Nephron progenitor cell (in vitro differentiated cells): ENCODE results near the gene NFIA.

Source experiments
- DNase-seq: peaks from one replicate; pipeline ENCODE4 v3.0.0; 2021
- H3K27ac Mint-ChIP-seq: 2 replicates; pipeline ENCODE4 v1.8.0; 2021; ENCODE audit warnings: mild to moderate bottlenecking, moderate library complexity, mixed read lengths
- H3K27me3 Mint-ChIP-seq: 2 replicates; pipeline ENCODE4 v1.8.0; 2021; ENCODE audit warnings: mild to moderate bottlenecking, low read depth, mixed read lengths; ENCODE audit not compliant: poor library complexity
- H3K36me3 Mint-ChIP-seq: 2 replicates; pipeline ENCODE4 v1.8.0; 2021; ENCODE audit warnings: low read depth, mixed read lengths
- H3K4me1 Mint-ChIP-seq: 2 replicates; pipeline ENCODE4 v1.8.0; 2021; ENCODE audit warnings: mixed read lengths
- H3K4me3 Mint-ChIP-seq: 2 replicates; pipeline ENCODE4 v1.8.0; 2021; ENCODE audit warnings: mild to moderate bottlenecking, moderate library complexity, mixed read lengths
- H3K9me3 Mint-ChIP-seq: 2 replicates; pipeline ENCODE4 v1.8.0; 2021; ENCODE audit warnings: mild to moderate bottlenecking, moderate library complexity, mixed read lengths
- CTCF ChIP-seq: fragments of 200-600 bp; sonication (generic); IDR thresholded peaks from 2 replicates; pipeline ENCODE4 v1.5.0; 2021; ENCODE audit warnings: antibody characterized with exemption

NFIA gene

GRCh38 chr1:61338899-61339298 is 256.5 kb downstream of the NFIA start:
- no peak for DNase-seq
- Mint-ChIP-seq H3K4me3 (no peak overlapping the region), H3K36me3 (no peaks in the 10 kb centered on the region), H3K9me3 (no peaks in the 10 kb centered on the region), H3K27me3 (no peaks in the 10 kb centered on the region), H3K4me1 (peaks cover 41% of the 10 kb centered on the region), H3K27ac (no peak overlapping the region)
- TF ChIP-seq CTCF: no peak

GRCh38 chr1:61341426-61341825 is 259.1 kb downstream of the NFIA start:
- H3K4me1 Mint-ChIP-seq: peaks cover 40% of the 10 kb centered on the region
- DNase-seq: no peak
- H3K27me3 Mint-ChIP-seq: no peaks in the 10 kb centered on the region
- no peak overlapping the region for H3K27ac Mint-ChIP-seq
- no peak overlapping the region for H3K4me3 Mint-ChIP-seq
- peaks cover 14% of the 10 kb centered on the region for H3K9me3 Mint-ChIP-seq
- no peaks in the 10 kb centered on the region for H3K36me3 Mint-ChIP-seq
- no peak for TF ChIP-seq CTCF

DNA sequence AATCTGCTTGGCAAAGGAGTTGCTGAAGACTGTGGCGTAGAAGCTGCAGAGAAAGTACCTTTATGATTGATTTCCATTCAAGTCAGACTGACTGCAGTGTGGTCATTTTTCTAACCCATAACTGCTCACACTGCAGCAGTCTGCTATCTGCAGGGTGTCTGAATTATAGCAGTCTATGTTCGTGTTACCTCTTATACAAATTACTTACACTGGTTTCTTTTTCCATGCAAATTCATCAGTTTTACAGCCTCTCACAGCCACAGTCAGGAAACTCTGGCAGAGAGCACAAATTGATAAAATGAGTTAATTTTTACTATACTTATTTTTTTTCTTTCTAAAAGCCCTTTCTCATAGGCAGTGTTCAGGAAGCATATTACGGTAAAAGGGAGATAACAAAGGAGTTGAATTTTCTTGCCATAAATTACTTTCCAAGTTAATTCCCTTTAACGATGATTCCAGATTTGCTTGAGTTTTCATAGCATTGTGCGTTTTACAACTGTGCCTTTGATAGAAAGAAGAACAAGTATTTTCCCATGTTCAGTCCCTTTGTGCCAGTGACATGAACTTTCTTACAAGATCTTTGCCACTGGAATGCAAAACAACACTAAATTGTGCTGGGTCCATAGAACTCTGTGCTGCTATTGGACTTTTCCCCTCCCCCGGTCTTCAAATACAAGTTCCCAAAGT is 261.5 kb downstream of the NFIA start:
- no peaks in the 10 kb centered on the region for H3K27me3 Mint-ChIP-seq
- H3K27ac Mint-ChIP-seq: no peak overlapping the region
- H3K4me1 Mint-ChIP-seq: peaks cover 17% of the 10 kb centered on the region
- peaks cover 18% of the 10 kb centered on the region for H3K9me3 Mint-ChIP-seq
- TF ChIP-seq CTCF: no peak
- H3K36me3 Mint-ChIP-seq: no peaks in the 10 kb centered on the region
- no peak for DNase-seq
- H3K4me3 Mint-ChIP-seq: no peak overlapping the region

- peaks cover 18% of the 10 kb centered on the region for H3K9me3 Mint-ChIP-seq
- H3K4me1 Mint-ChIP-seq: peaks cover 17% of the 10 kb centered on the region
- H3K27me3 Mint-ChIP-seq: no peaks in the 10 kb centered on the region
- no peak overlapping the region for H3K27ac Mint-ChIP-seq
- no peaks in the 10 kb centered on the region for H3K36me3 Mint-ChIP-seq
- DNase-seq: no peak
- no peak overlapping the region for H3K4me3 Mint-ChIP-seq
- no peak for TF ChIP-seq CTCF
These were observed 262.3 kb downstream of the NFIA start for GRCh38 chr1:61344696-61345095.

DNA sequence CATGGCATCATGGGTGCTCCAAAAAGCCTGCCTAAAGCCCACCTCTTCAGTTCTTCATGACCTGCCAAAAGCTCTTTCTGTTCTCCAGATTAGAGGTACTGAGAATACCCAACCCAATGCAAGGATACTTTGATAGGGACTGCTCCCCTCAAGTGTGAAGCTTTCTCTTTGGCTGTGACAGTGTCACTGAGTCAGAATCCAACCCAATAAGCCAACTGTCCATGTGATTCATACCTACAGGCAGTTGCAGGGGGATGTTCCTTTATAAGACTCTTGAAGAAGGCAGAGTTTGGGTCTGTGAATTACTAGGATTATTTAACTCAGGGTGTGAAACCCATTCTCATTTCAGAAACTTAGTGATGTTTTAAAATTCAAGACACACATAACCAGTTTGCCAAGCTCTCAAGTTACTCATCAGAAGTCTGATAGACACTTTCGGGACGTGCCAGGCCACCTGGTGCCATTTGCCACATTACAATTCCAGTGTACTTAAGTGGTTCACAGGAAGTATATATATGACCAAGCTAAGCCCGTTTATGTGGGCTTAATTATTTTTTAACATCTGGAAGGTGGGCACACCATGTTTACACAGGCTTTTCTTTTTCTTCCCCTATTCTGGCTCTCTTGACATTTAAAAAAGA is 265.8 kb downstream of the NFIA start:
- Mint-ChIP-seq H3K36me3 (no peaks in the 10 kb centered on the region), H3K27ac (no peak overlapping the region), H3K4me3 (no peak overlapping the region), H3K4me1 (peaks cover 13% of the 10 kb centered on the region), H3K27me3 (no peaks in the 10 kb centered on the region), H3K9me3 (peaks cover 18% of the 10 kb centered on the region)
- no peak for TF ChIP-seq CTCF
- DNase-seq: no peak
